GM12801 (cell line): ENCODE results near the gene NTN3.

Experiments used
- CTCF ChIP-seq: IDR thresholded peaks from one replicate; pipeline ENCODE4 v1.5.1; 2011; ENCODE audit warnings: control low read depth; ENCODE audit not compliant: insufficient read length; ENCODE audit errors: extremely low read depth

The NTN3 gene

GRCh38 chr16:2474877-2475412 lies 3.8 kb downstream of the NTN3 start, which contains the start of gene TBC1D24:
TBC1D24 (plus strand) TSS chr16:2475127; CDS start chr16:2496149, 21,022 bp downstream.
- TF ChIP-seq CTCF, result no peak

- no peak for TF ChIP-seq CTCF
Observed at GRCh38 chr16:2475413-2476344, 4.6 kb downstream of the NTN3 start.

- no peak for TF ChIP-seq CTCF
Observed at GRCh38 chr16:2476345-2476720, 5.2 kb downstream of the NTN3 start.

GRCh38 chr16:2476741-2477140 lies 5.6 kb downstream of the NTN3 start:
- no peak for TF ChIP-seq CTCF

- TF ChIP-seq CTCF, result no peak
Observed at GRCh38 chr16:2477327-2477726, 6.2 kb downstream of the NTN3 start.

- TF ChIP-seq CTCF, result no peak
Observed at GRCh38 chr16:2478279-2478678, 7.2 kb downstream of the NTN3 start.

- TF ChIP-seq CTCF, result no peak
Observed at GRCh38 chr16:2480948-2481347, 9.9 kb downstream of the NTN3 start.
